H9 (cell line): Measurements from ENCODE around the gene LRRC3C. TPM values are rescaled to one million over a fixed set of nuclear protein-coding genes. Genes with fewer than 3 reads are reported as not detected.
A peak's percentile ranks its signal among the peaks of the same experiment; 100 is the strongest.

Experiments used
- DNase-seq: peaks from one replicate; pipeline ENCODE4 v3.0.0-alpha.2; 2017
- H2AFZ ChIP-seq: one replicate; pipeline ENCODE4 v1.6.1; 2013; ENCODE audit warnings: mild to moderate bottlenecking, low read length, control low read depth, moderate library complexity
- H2AK5ac ChIP-seq: 2 replicates; pipeline ENCODE4 v1.6.1; 2013; ENCODE audit warnings: low read length, control low read depth, mixed read lengths; ENCODE audit not compliant: insufficient read length
- H2BK120ac ChIP-seq: one replicate; pipeline ENCODE4 v1.6.1; 2013; ENCODE audit warnings: low read depth, mild to moderate bottlenecking, low read length, control low read depth, inconsistent platforms; ENCODE audit not compliant: poor library complexity, severe bottlenecking
- H2BK12ac ChIP-seq: 2 replicates; pipeline ENCODE4 v1.6.1; 2013; ENCODE audit warnings: low read length, control low read depth, mixed read lengths, low read depth; ENCODE audit not compliant: insufficient read length
- H2BK15ac ChIP-seq: 2 replicates; pipeline ENCODE4 v1.6.1; 2013; ENCODE audit warnings: low read depth, low read length, control low read depth
- H2BK20ac ChIP-seq: one replicate; pipeline ENCODE4 v1.6.1; 2013; ENCODE audit warnings: low read depth, mild to moderate bottlenecking, low read length, control low read depth, inconsistent platforms; ENCODE audit not compliant: poor library complexity, severe bottlenecking
- H2BK5ac ChIP-seq: 2 replicates; pipeline ENCODE4 v1.6.1; 2013; ENCODE audit warnings: low read length, control low read depth, mixed read lengths; ENCODE audit not compliant: insufficient read length
- H3K14ac ChIP-seq: 2 replicates; pipeline ENCODE4 v1.6.1; 2013; ENCODE audit warnings: low read length, control low read depth; ENCODE audit not compliant: insufficient read depth
- H3K18ac ChIP-seq: 2 replicates; pipeline ENCODE4 v1.6.1; 2013; ENCODE audit warnings: low read depth, mild to moderate bottlenecking, mixed read lengths, low read length, control low read depth; ENCODE audit not compliant: insufficient read length
- H3K23ac ChIP-seq: 2 replicates; pipeline ENCODE4 v1.6.1; 2013; ENCODE audit warnings: low read length, control low read depth, mixed read lengths, low read depth; ENCODE audit not compliant: insufficient read length
- H3K23me2 ChIP-seq: 2 replicates; pipeline ENCODE4 v1.6.1; 2013; ENCODE audit warnings: low read depth, mild to moderate bottlenecking, mixed read lengths, low read length, control low read depth; ENCODE audit not compliant: insufficient read length, poor library complexity, severe bottlenecking
- H3K27ac ChIP-seq: 2 replicates; pipeline ENCODE4 v1.5.1; 2013; ENCODE audit warnings: low read length, control low read depth, mixed read lengths, low read depth; ENCODE audit not compliant: insufficient read length
- H3K27me3 ChIP-seq: 2 replicates; pipeline ENCODE4 v1.6.1; 2013; ENCODE audit warnings: low read length, control low read depth, inconsistent platforms; ENCODE audit not compliant: insufficient read depth
- H3K4ac ChIP-seq: 2 replicates; pipeline ENCODE4 v1.6.1; 2013; ENCODE audit warnings: low read depth, mild to moderate bottlenecking, control low read depth, inconsistent platforms, low read length, moderate library complexity
- H3K4me1 ChIP-seq: 2 replicates; pipeline ENCODE4 v1.6.1; 2013; ENCODE audit warnings: low read length, control low read depth, inconsistent platforms; ENCODE audit not compliant: insufficient read depth
- H3K4me2 ChIP-seq: 2 replicates; pipeline ENCODE4 v1.6.1; 2013; ENCODE audit warnings: low read length, control low read depth, mixed read lengths; ENCODE audit not compliant: insufficient read length, insufficient read depth
- H3K56ac ChIP-seq: 2 replicates; pipeline ENCODE4 v1.6.1; 2013; ENCODE audit warnings: low read depth, mild to moderate bottlenecking, mixed read lengths, low read length, control low read depth; ENCODE audit not compliant: insufficient read length
- H3K79me1 ChIP-seq: 2 replicates; pipeline ENCODE4 v1.6.1; 2013; ENCODE audit warnings: low read depth, mild to moderate bottlenecking, moderate library complexity, low read length, control low read depth, inconsistent platforms; ENCODE audit not compliant: insufficient read depth, poor library complexity, severe bottlenecking
- H3K79me2 ChIP-seq: 2 replicates; pipeline ENCODE4 v1.6.1; 2013; ENCODE audit warnings: low read length, control low read depth, inconsistent platforms; ENCODE audit not compliant: insufficient read depth
- H3K9ac ChIP-seq: 2 replicates; pipeline ENCODE4 v1.6.1; 2013; ENCODE audit warnings: low read length, control low read depth, mixed read lengths; ENCODE audit not compliant: insufficient read length; ENCODE audit errors: extremely low read depth
- H3K9me3 ChIP-seq: one replicate; pipeline ENCODE4 v1.6.1; 2013; ENCODE audit warnings: low read depth, low read length, inconsistent platforms; ENCODE audit not compliant: control insufficient read depth
- H3T11ph ChIP-seq: one replicate; pipeline ENCODE4 v1.6.1; 2013; ENCODE audit warnings: mild to moderate bottlenecking, low read length, control low read depth, inconsistent platforms
- H4K20me1 ChIP-seq: one replicate; pipeline ENCODE4 v1.6.1; 2013; ENCODE audit not compliant: control insufficient read depth, insufficient read length, insufficient read depth
- H4K5ac ChIP-seq: 2 replicates; pipeline ENCODE4 v1.6.1; 2013; ENCODE audit warnings: low read depth, mild to moderate bottlenecking, mixed read lengths, low read length, control low read depth; ENCODE audit not compliant: insufficient read length
- H4K8ac ChIP-seq: replicated peaks from 2 replicates; pipeline ENCODE4 v1.6.1; 2013; ENCODE audit warnings: low read length, control low read depth, mixed read lengths, low read depth; ENCODE audit not compliant: insufficient read length
- H4K91ac ChIP-seq: 2 replicates; pipeline ENCODE4 v1.6.1; 2013; ENCODE audit warnings: low read depth, mild to moderate bottlenecking, moderate library complexity, mixed read lengths, low read length, control low read depth; ENCODE audit not compliant: insufficient read length
- H3K27ac Mint-ChIP-seq, 3 experiments: 2 replicates in 2 of 3; 3 replicates in 1 of 3; pipeline ENCODE4 v1.8.0; 2020 to 2021; ENCODE audit warnings: mixed read lengths in 3 of 3, mild to moderate bottlenecking in 1 of 3, moderate library complexity in 1 of 3
- H3K27me3 Mint-ChIP-seq: 2 replicates; pipeline ENCODE4 v1.8.0; 2021; ENCODE audit warnings: low read depth, mild to moderate bottlenecking, moderate library complexity, mixed read lengths
- H3K36me3 Mint-ChIP-seq, 3 experiments: 2 replicates in 2 of 3; 3 replicates in 1 of 3; pipeline ENCODE4 v1.8.0; 2020 to 2021; ENCODE audit warnings: low read depth in 3 of 3, mixed read lengths in 3 of 3; ENCODE audit not compliant: insufficient read depth in 1 of 3
- H3K4me1 Mint-ChIP-seq, 2 experiments: 2 replicates each; pipeline ENCODE4 v1.8.0; 2020; ENCODE audit warnings: mixed read lengths in 2 of 2
- H3K4me3 Mint-ChIP-seq, 2 experiments: 2 replicates in 1 of 2; 3 replicates in 1 of 2; pipeline ENCODE4 v1.8.0; 2020 to 2021; ENCODE audit warnings: mild to moderate bottlenecking in 2 of 2, mixed read lengths in 2 of 2, moderate library complexity in 1 of 2
- H3K9me3 Mint-ChIP-seq, 2 experiments: 2 replicates in 1 of 2; 3 replicates in 1 of 2; pipeline ENCODE4 v1.8.0; 2020; ENCODE audit warnings: mild to moderate bottlenecking in 2 of 2, mixed read lengths in 2 of 2, moderate library complexity in 1 of 2
- CTCF ChIP-seq: fragments of 200-600 bp; sonication (generic); conservative IDR thresholded peaks from 3 replicates; pipeline ENCODE4 v1.8.0; 2021; ENCODE audit warnings: antibody characterized with exemption, mild to moderate bottlenecking
- WGBS: extraction: QIAGEN DNeasy Blood & Tissue Kit; methylation state at CpG from one replicate; pipeline ENCODE4 v1.1.7; 2013; ENCODE audit warnings: missing lambda C conversion rate, low lambda C conversion rate, mixed read lengths; ENCODE audit not compliant: insufficient read length; ENCODE audit errors: extremely low coverage; 5-methylcytosine and 5-hydroxymethylcytosine counted together
- total RNA-seq: library from RNA; stranded (reverse); gene quantifications from 2 replicates; pipeline ENCODE4 v1.2.1, GENCODE V29; 2021

LRRC3C gene
- total RNA-seq, 1 experiment from 2014 or later: not detected

- Histone ChIP-seq H3K27me3 (no peaks in the 10 kb centered on the region), H2BK120ac (no peak overlapping the region), H3K23me2 (peaks cover 12% of the 10 kb centered on the region), H2BK20ac (no peak overlapping the region), H2BK15ac (no peak overlapping the region), H3K27ac (peak overlapping the region; percentile 36), H3K14ac (peak overlapping the region; percentile 10; the same call in 1 of the 2 replicates), H3K79me2 (peaks cover 12% of the 10 kb centered on the region), H3K23ac (no peak overlapping the region), H3K56ac (no peak overlapping the region), H3K4me2 (peak overlapping the region; percentile 78), H3T11ph (no peak overlapping the region), H4K8ac (no peak overlapping the region), H2BK5ac (no peak overlapping the region), H2BK12ac (no peak overlapping the region), H3K4ac (no peak overlapping the region), H3K4me1 (peaks cover 8% of the 10 kb centered on the region), H3K9ac (peak overlapping the region; percentile 60), H4K5ac (no peak overlapping the region), H4K20me1 (no peaks in the 10 kb centered on the region), H2AK5ac (no peak overlapping the region), H2AFZ (no peak overlapping the region), H4K91ac (no peak overlapping the region), H3K18ac (peak overlapping the region; percentile 45), H3K9me3 (no peaks in the 10 kb centered on the region), H3K79me1 (peaks cover 2% of the 10 kb centered on the region)
- H3K36me3 Mint-ChIP-seq: peaks cover 12 to 20% (median 17%) of the 10 kb centered on the region in 3 experiments; a peak in 6 of 7 replicates
- no peaks in the 10 kb centered on the region for H3K9me3 Mint-ChIP-seq
- H3K27me3 Mint-ChIP-seq: peaks cover 2% of the 10 kb centered on the region; the same call in 1 of the 2 replicates
- H3K4me1 Mint-ChIP-seq: peaks cover 23 to 28% of the 10 kb centered on the region in 2 experiments
- no peak; the same call in 2 of the 3 replicates for TF ChIP-seq CTCF
- no CpG with 5 or more reads among the region's 10 CpGs for WGBS
- H3K27ac Mint-ChIP-seq: peak overlapping the region; percentile 86 to 99 (median 96)
- peak overlapping the region; percentile 96 to 98 for H3K4me3 Mint-ChIP-seq
- DNase-seq: peak; percentile 68
These were observed 52.4 kb downstream of the LRRC3C start for GRCh38 chr17:39979893-39980350.
